GM12872 (cell line): ENCODE measurements around the gene AAMP.

Experiments used
- TF ChIP-seq, protein P1 (sequence below): IDR thresholded peaks from 3 replicates; pipeline ENCODE4 v1.5.1; 2011; ENCODE audit warnings: low read depth, mild to moderate bottlenecking, low read length, moderate library complexity; ENCODE audit not compliant: insufficient read depth

The AAMP gene

DNA sequence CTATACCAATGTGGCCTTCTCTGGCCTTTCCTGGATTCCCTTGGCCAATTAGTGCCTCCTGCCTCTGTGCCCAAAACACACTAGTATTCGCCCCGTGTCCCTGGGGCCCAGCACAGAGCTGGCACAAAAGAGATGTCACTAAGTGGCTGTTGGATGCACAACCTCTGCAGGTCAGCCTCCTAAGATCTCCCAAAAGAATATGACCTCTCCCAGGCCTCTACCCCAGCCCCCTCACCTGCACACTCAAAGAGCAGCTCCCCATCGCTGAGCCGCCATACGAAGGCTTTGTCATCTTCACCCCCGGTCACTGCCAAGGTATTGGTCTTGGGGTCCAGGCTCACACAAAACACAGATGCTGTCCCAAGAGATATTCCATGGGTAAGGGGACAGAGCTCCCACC, 2.7 kb downstream of the AAMP start:
- TF ChIP-seq, protein P1, sequence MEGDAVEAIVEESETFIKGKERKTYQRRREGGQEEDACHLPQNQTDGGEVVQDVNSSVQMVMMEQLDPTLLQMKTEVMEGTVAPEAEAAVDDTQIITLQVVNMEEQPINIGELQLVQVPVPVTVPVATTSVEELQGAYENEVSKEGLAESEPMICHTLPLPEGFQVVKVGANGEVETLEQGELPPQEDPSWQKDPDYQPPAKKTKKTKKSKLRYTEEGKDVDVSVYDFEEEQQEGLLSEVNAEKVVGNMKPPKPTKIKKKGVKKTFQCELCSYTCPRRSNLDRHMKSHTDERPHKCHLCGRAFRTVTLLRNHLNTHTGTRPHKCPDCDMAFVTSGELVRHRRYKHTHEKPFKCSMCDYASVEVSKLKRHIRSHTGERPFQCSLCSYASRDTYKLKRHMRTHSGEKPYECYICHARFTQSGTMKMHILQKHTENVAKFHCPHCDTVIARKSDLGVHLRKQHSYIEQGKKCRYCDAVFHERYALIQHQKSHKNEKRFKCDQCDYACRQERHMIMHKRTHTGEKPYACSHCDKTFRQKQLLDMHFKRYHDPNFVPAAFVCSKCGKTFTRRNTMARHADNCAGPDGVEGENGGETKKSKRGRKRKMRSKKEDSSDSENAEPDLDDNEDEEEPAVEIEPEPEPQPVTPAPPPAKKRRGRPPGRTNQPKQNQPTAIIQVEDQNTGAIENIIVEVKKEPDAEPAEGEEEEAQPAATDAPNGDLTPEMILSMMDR, result no peak

GRCh38 chr2:218266316-218266979, 3.5 kb downstream of the AAMP start:
- TF ChIP-seq, protein P1, result no peak

DNA sequence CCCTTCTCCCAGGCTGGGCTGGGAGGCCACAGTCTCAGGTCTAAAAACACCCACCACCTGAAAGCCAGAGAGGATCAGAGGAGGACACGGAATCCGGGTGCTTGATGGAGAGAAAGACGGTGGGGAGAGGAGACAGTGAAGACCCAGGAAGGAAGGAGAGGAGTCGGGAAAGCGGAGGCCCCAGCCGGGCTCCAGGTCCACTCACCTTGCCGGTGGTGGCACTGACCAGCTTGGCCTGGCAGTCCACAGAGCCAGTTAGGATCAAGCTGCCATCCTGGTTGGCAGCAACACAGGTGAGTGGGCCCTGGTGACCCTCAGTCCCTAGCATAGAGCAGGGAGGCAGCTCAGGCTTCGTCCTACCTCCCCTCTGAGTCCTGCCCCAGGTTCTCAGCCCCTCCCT, 4.3 kb downstream of the AAMP start:
- TF ChIP-seq, protein P1, result no peak

- TF ChIP-seq, protein P1, result no peak
Observed at GRCh38 chr2:218264773-218265561, 5.0 kb downstream of the AAMP start.

DNA sequence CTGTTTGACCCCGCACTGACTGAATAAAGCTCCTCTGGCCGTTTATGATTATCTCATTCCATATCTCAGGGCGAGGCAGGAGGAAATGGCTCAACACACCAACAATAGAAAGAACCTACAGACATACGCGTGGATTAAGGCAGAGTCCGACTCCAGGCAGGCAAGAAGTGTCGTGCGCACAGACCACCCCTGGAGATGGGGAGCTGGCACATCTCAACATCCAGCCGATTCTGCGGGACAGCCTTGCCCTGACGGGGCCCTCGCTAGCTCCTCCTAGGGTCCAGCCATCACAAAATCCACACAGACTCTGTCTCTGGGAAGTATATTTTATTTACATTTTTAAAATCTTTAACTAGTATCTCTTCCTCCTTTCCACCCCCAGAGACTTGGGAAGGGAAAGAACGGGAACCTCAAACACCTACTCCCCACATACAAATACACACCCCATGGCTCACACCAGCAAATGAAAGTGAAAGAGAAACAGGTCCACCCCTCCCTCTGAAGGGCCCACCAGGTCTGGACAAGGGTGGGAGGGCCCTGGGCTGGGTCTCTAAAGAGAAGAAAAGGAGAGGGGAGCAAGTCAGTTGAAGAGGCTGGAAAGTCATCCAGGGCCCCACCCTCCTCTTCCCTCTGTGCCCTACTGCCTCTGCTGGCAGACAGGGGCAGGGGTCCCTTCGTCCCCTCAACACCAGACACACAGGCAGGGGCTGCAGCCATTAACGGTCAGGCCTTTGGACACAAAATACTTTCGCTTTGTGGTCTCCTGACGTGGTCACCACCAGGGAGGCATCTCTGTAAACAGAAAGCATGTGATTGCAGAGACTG, 5.9 kb downstream of the AAMP start:
- TF ChIP-seq, protein P1, result no peak

DNA sequence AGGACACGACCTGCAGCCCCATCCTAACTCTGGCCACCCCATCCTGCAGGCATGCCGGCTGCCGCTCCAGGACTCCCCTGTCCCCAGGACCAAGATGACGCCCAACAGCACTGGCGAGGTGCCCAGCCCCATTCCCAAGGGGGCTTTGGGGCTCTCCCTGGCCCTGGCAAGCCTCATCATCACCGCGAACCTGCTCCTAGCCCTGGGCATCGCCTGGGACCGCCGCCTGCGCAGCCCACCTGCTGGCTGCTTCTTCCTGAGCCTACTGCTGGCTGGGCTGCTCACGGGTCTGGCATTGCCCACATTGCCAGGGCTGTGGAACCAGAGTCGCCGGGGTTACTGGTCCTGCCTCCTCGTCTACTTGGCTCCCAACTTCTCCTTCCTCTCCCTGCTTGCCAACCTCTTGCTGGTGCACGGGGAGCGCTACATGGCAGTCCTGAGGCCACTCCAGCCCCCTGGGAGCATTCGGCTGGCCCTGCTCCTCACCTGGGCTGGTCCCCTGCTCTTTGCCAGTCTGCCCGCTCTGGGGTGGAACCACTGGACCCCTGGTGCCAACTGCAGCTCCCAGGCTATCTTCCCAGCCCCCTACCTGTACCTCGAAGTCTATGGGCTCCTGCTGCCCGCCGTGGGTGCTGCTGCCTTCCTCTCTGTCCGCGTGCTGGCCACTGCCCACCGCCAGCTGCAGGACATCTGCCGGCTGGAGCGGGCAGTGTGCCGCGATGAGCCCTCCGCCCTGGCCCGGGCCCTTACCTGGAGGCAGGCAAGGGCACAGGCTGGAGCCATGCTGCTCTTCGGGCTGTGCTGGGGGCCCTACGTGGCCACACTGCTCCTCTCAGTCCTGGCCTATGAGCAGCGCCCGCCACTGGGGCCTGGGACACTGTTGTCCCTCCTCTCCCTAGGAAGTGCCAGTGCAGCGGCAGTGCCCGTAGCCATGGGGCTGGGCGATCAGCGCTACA, 7.0 kb downstream of the AAMP start:
- TF ChIP-seq, protein P1, result no peak
